Esophagus muscularis mucosa (tissue), 4 donors: Measurements from ENCODE around the gene EXOC3L4. TPM values are rescaled to one million over a fixed set of nuclear protein-coding genes. Genes with fewer than 3 reads are reported as not detected.
A peak's percentile ranks its signal among the peaks of the same experiment; 100 is the strongest.

ENCODE experiments used
- DNase-seq: peaks from one replicate; pipeline ENCODE4 v3.0.0-alpha.2; 2017; ENCODE audit errors: extremely low spot score
- H3K27ac ChIP-seq, 4 donors: fragments of 200-600 bp; sonication (generic); replicated peaks in 1 of 4; 1 replicate in 3 of 4; 2 replicates in 1 of 4; pipeline ENCODE4 v1.5.1; 2016 to 2019; ENCODE audit warnings: mild to moderate bottlenecking in 1 of 4
- H3K27me3 ChIP-seq, 4 donors: fragments of 200-600 bp; sonication (generic); one replicate each; pipeline versions ENCODE4 v1.5.1 to v1.6.0; 2016 to 2019
- H3K36me3 ChIP-seq, 4 donors: fragments of 200-600 bp; sonication (generic); one replicate each; pipeline ENCODE4 v1.5.1; 2016 to 2019
- H3K4me1 ChIP-seq, 4 donors: fragments of 200-600 bp; sonication (generic); one replicate each; pipeline ENCODE4 v1.5.1; 2016 to 2019
- H3K4me3 ChIP-seq, 4 donors: fragments of 200-600 bp; sonication (generic); 1 replicate in 2 of 4; 2 replicates in 2 of 4; pipeline ENCODE4 v1.5.1; 2016 to 2019; ENCODE audit warnings: mild to moderate bottlenecking in 4 of 4, moderate library complexity in 1 of 4
- H3K9me3 ChIP-seq, 4 donors: fragments of 200-600 bp; sonication (generic); 1 replicate in 3 of 4; 2 replicates in 1 of 4; pipeline ENCODE4 v1.5.1; 2016 to 2019
- CTCF ChIP-seq, 3 experiments: fragments of 200-600 bp in 2 of 3; fragments of 450-650 bp in 1 of 3; sonication (generic) in 2 of 3; IDR thresholded peaks; one replicate each; pipeline ENCODE4 v1.5.1; 2017 to 2019; ENCODE audit warnings: antibody characterized with exemption in 3 of 3, mild to moderate bottlenecking in 2 of 3, moderate library complexity in 1 of 3
- EP300 ChIP-seq: sonication (generic); formaldehyde crosslinking; IDR thresholded peaks from one replicate; pipeline ENCODE4 v1.6.1; 2017; ENCODE audit warnings: antibody characterized with exemption
- POLR2A ChIP-seq: fragments of 450-650 bp; IDR thresholded peaks from one replicate; pipeline ENCODE4 v1.6.1; 2017; ENCODE audit warnings: antibody characterized with exemption, moderate library complexity, mild to moderate bottlenecking, low read depth
- POLR2AphosphoS5 ChIP-seq, 2 donors: sonication (generic); formaldehyde crosslinking; IDR thresholded peaks; one replicate each; pipeline ENCODE4 v1.6.1; 2017; ENCODE audit warnings: antibody characterized with exemption in 2 of 2
- WGBS: methylation state at CpG from one replicate; pipeline ENCODE4 v1.1.5; 2018; 5-methylcytosine and 5-hydroxymethylcytosine counted together
- intact Hi-C: fragments of 100-400 bp; cut with DNase I; formaldehyde crosslinking; loops from one replicate; pipeline ENCODE4 v1.15.1; 2023
- total RNA-seq, 4 donors: library from RNA; depleted of rRNA; stranded (reverse); fragments of >200 nt; gene quantifications; one replicate each; pipeline versions ENCODE4 v1.1.0 to v1.2.1, GENCODE V29; 2016

EXOC3L4 gene
- total RNA-seq, 4 donors from 2014 or later, result 0.42 to 2.0 (median 1.2) TPM

GRCh38 chr14:103121121-103121845 is 26.8 kb downstream of the EXOC3L4 start:
- H3K9me3 ChIP-seq, result no peaks in the 10 kb centered on the region
- no peak for DNase-seq
- H3K36me3 ChIP-seq, result peaks cover 0 to 2% (median 0%) of the 10 kb centered on the region in 4 donors
- H3K27me3 ChIP-seq, result peaks cover 0 to 43% (median 6%) of the 10 kb centered on the region in 4 donors
- TF ChIP-seq CTCF (IDR thresholded peaks at IDR 0.05) (no peak), EP300 (no peak)
- H3K4me3 ChIP-seq, result peak overlapping the region; percentile 58 to 71 (median 66)
- peaks cover 62 to 87% (median 80%) of the 10 kb centered on the region in 4 donors for H3K4me1 ChIP-seq
- peak overlapping the region; percentile 84 to 92 (median 88) for H3K27ac ChIP-seq
- intact Hi-C loops, result no loop called here
- 70% methylated on average over 6 of the region's 18 CpGs for WGBS

GRCh38 chr14:103121846-103122584 is 27.5 kb downstream of the EXOC3L4 start:
- Histone ChIP-seq H3K27ac (peak overlapping the region; percentile 84 to 92 (median 88)), H3K4me1 (peaks cover 67 to 93% (median 87%) of the 10 kb centered on the region in 4 donors), H3K4me3 (peak overlapping the region; percentile 58 to 71 (median 66)), H3K27me3 (peaks cover 0 to 43% (median 6%) of the 10 kb centered on the region in 4 donors), H3K36me3 (peaks cover 0 to 6% (median 0%) of the 10 kb centered on the region in 4 donors), H3K9me3 (no peaks in the 10 kb centered on the region)
- peak; percentile 96 for DNase-seq
- intact Hi-C loops, result no loop called here
- TF ChIP-seq POLR2A (no peak), CTCF (IDR thresholded peaks at IDR 0.05) (no peak), EP300 (no peak), POLR2AphosphoS5 (IDR thresholded peaks at IDR 0.05) (peak; percentile 58 to 59)
- WGBS, result 12% methylated on average over 7 of the region's 23 CpGs

- intact Hi-C loops, result no loop called here
- H3K27ac ChIP-seq, result peak overlapping the region; percentile 84 to 92 (median 88)
- peak overlapping the region; percentile 58 to 71 (median 66) for H3K4me3 ChIP-seq
- DNase-seq, result no peak
- H3K36me3 ChIP-seq, result peaks cover 0 to 9% (median 2%) of the 10 kb centered on the region in 4 donors
- H3K27me3 ChIP-seq, result peaks cover 0 to 43% (median 6%) of the 10 kb centered on the region in 4 donors
- WGBS, result 80% methylated on average over 4 of the region's 15 CpGs
- no peaks in the 10 kb centered on the region for H3K9me3 ChIP-seq
- peaks cover 70 to 94% (median 88%) of the 10 kb centered on the region in 4 donors for H3K4me1 ChIP-seq
- TF ChIP-seq POLR2AphosphoS5 (IDR thresholded peaks at IDR 0.05) (no peak), EP300 (no peak), CTCF (IDR thresholded peaks at IDR 0.05) (no peak), POLR2A (no peak)
Observed at GRCh38 chr14:103122585-103122946, 28.0 kb downstream of the EXOC3L4 start.

DNA sequence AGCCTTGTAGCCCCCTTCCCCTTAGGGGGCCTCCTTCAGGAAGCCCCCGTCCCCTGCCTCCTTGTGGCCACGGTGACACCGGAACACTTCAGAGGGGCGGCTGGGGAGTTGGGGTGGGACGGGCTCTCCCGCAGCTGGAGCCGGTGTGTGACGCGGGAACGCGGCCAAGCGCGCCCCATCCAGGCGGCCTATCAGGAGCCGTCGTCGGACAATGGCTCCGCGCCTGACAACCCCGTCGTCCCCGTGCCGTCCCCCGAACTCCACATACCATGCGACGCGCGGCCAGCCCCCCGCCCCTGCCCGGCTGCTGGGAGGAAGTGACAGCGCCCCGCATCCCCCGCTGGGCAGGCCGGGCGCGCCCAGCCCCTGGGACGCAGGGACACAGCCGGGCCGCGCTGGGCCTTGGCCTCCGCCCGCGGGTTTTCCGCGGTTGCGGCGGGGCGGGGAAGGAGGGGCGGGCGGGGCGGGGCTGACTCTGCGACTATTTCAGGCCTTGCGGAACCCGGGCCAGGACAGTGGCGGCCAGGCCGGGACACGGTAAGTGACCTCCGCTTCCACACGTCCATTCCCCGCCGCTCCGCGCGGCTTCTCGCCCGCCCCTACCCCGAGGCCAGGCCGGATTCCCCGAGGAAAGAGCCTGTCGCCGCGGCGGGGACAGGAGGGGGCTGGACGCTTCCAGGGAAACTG is 28.6 kb downstream of the EXOC3L4 start, which contains the start of gene TNFAIP2:
Gene TNFAIP2, plus strand, starts transcription at position 515 of the 687 bp plus-strand sequence. CDS start 2,997 bp downstream, outside the sequence.
- WGBS, result 19% methylated on average over 21 of the region's 74 CpGs
- peak within 1 kb of the TSS; percentile 58 to 71 (median 66) for H3K4me3 ChIP-seq
- no peak for DNase-seq
- H3K36me3 ChIP-seq, result peaks cover 0 to 11% (median 2%) of the 10 kb centered on the region in 4 donors
- peak within 1 kb of the TSS; percentile 84 to 92 (median 88) for H3K27ac ChIP-seq
- TF ChIP-seq POLR2A, result peak; percentile 69
- peak; percentile 41 to 76 for TF ChIP-seq POLR2AphosphoS5 (IDR thresholded peaks at IDR 0.05)
- TF ChIP-seq EP300, result no peak
- intact Hi-C loops, result no loop called here
- no peaks in the 10 kb centered on the region for H3K9me3 ChIP-seq
- H3K27me3 ChIP-seq, result peaks cover 0 to 43% (median 6%) of the 10 kb centered on the region in 4 donors
- peaks cover 75 to 94% (median 89%) of the 10 kb centered on the region in 4 donors for H3K4me1 ChIP-seq
